Large intestine (tissue), 3 donors: ENCODE results near the gene COX6B2. TPM values are rescaled to one million over a fixed set of nuclear protein-coding genes. Genes with fewer than 3 reads are reported as not detected.
A peak's percentile ranks its signal among the peaks of the same experiment; 100 is the strongest.

Experiments
- DNase-seq, 2 donors: peaks; one replicate each; pipeline versions ENCODE4 v3.0.0 to v3.0.0-alpha.2; 2013
- H3K27ac ChIP-seq: one replicate; pipeline ENCODE4 v1.5.1; 2013; ENCODE audit warnings: low read length
- H3K27me3 ChIP-seq: 2 replicates; pipeline ENCODE4 v1.6.1; 2013; ENCODE audit warnings: low read length; ENCODE audit not compliant: control insufficient read depth, insufficient read depth
- H3K36me3 ChIP-seq: 2 replicates; pipeline ENCODE4 v1.6.1; 2013; ENCODE audit warnings: low read length; ENCODE audit not compliant: control insufficient read depth, insufficient read depth
- H3K4me1 ChIP-seq: one replicate; pipeline ENCODE4 v1.6.1; 2013; ENCODE audit warnings: low read length; ENCODE audit not compliant: control insufficient read depth, insufficient read depth
- H3K4me3 ChIP-seq: one replicate; pipeline ENCODE4 v1.5.1; 2013; ENCODE audit warnings: low read length
- H3K9me3 ChIP-seq: one replicate; pipeline ENCODE4 v1.6.1; 2013; ENCODE audit warnings: mild to moderate bottlenecking, low read depth, low read length, moderate library complexity; ENCODE audit not compliant: control insufficient read depth
- WGBS: methylation state at CpG from one replicate; pipeline ENCODE4 v1.1.5; 2013; ENCODE audit warnings: low lambda C conversion rate; ENCODE audit not compliant: insufficient coverage; 5-methylcytosine and 5-hydroxymethylcytosine counted together
- polyA plus RNA-seq: library from polyadenylated mRNA; unstranded; fragments of 120-200 nt; gene quantifications from one replicate; pipeline ENCODE4 v1.2.1, GENCODE V29; 2013

COX6B2 gene
- polyA plus RNA-seq, 1 donor = 1.3 TPM

DNA sequence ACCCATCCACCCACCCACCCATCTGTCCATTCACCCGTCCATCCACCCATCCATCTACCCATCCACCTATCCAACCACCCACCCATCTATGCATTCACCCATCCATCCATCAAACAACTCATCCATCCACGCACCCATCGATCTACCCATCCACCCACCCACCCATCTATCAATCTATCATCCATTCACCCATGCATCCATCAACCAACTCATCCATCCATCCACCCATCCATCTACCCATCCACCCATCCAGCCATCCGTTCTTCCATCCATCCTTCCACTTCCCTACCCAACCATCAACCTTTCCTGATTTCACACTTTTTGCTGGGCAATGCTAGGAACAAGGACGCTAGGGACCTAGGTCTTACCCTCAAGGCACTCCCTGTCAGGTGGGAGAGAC is 27.5 kb upstream of the COX6B2 start:
- peaks cover 8% of the 10 kb centered on the region for H3K27me3 ChIP-seq
- H3K4me1 ChIP-seq = peaks cover 15% of the 10 kb centered on the region
- H3K4me3 ChIP-seq = no peak overlapping the region
- H3K36me3 ChIP-seq = peaks cover 1% of the 10 kb centered on the region
- H3K9me3 ChIP-seq = no peaks in the 10 kb centered on the region
- H3K27ac ChIP-seq = no peak overlapping the region
- DNase-seq = no peak
- WGBS = 100% methylated on average over 2 of the region's 5 CpGs

DNA sequence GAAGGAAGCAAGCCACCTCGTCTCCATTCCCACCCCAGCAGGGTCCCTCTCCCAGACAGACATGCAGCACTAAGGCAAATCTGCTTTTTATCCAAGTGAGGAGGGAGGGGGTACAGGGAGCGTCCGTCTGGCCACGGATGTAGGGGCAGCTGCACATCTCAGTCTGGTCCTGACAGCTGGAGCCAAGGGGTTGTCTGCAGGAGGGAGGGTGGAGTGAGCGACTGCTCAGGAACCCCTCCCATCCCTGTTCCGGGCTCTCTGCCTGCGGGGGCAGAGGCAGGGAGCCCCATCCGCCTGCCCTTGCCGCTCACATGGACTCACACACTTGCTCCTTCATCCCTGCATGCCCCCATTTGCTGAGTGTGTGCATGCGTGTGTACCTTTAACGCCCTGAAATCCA is 24.7 kb upstream of the COX6B2 start:
- Histone ChIP-seq H3K9me3 (peaks cover 1% of the 10 kb centered on the region), H3K36me3 (no peaks in the 10 kb centered on the region), H3K4me3 (no peak overlapping the region), H3K4me1 (peaks cover 10% of the 10 kb centered on the region), H3K27ac (no peak overlapping the region), H3K27me3 (peaks cover 34% of the 10 kb centered on the region)
- WGBS = no CpG with 5 or more reads among the region's 11 CpGs
- no peak for DNase-seq

DNA sequence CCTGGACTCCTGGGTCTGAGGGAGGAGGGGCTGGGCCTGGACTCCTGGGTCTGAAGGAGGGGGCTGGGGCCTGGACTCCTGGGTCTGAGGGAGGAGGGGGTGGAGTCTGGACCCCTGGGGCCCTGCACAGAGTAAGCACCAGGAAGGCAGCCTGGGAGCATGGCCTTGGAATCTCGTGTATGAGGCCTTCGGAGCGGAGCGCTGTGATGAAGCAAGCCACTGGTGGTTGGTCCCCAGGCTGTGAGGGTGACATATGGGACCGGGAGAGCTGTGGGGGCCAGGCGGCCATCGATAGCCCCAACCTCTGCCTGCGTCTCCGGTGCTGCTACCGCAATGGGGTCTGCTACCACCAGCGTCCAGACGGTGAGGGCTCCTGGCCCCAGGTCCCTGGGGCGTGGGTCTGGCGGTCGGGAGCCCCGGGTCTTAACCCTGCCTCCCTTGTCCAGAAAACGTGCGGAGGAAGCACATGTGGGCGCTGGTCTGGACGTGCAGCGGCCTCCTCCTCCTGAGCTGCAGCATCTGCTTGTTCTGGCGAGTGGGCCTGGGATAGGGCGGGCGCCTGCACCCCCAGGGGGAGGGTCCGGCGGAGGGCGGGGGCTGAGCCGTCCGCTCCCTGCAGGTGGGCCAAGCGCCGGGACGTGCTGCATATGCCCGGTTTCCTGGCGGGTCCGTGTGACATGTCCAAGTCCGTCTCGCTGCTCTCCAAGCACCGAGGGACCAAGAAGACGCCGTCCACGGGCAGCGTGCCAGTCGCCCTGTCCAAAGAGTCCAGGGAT is 23.0 kb upstream of the COX6B2 start:
- no peak for DNase-seq
- Histone ChIP-seq H3K27me3 (peaks cover 50% of the 10 kb centered on the region), H3K36me3 (no peaks in the 10 kb centered on the region), H3K4me3 (no peak overlapping the region), H3K27ac (no peak overlapping the region), H3K4me1 (peaks cover 9% of the 10 kb centered on the region), H3K9me3 (peaks cover 4% of the 10 kb centered on the region)
- WGBS = no CpG with 5 or more reads among the region's 43 CpGs

DNA sequence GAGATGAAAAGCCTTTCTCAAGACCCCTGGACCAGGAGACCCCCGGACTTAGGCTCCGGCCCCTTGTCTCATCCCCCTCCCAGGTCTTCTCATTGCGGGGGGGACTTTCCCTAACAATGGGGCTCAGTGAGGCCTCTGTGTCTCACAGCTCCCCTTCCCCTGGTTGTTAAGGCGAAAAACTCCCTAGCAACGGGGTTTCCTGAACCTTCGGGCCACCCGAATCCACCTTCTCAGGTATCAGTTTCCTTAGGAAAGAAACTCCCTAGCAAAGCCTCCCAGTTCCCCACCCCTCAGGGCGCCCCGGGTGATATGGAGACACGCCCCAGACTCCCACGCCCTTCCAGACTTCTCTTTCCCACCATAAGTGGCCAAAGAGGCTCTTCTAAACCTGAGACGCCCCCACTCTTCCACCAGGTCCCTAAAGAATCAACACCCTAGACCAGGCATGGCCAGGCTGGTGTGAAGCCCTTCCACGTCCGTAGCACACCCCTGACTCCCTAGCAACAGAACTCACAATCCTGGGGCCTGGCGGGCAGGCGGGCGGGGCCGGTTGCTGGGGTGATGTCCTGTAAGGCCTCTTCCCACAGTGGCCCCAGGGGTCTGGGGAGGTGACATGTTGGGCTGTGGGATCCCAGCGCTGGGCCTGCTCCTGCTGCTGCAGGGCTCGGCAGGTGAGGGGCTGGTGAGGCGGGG is 21.9 kb upstream of the COX6B2 start, which contains the start of gene TMEM190:
Gene TMEM190, plus strand, starts transcription at position 586 of the 693 bp plus-strand sequence. Its CDS starts 28 bp downstream, at position 614.
- no CpG with 5 or more reads among the region's 21 CpGs for WGBS
- Histone ChIP-seq H3K27me3 (peaks cover 61% of the 10 kb centered on the region), H3K4me1 (peaks cover 9% of the 10 kb centered on the region), H3K27ac (no peak within 1 kb of the TSS), H3K36me3 (no peaks in the 10 kb centered on the region), H3K4me3 (no peak within 1 kb of the TSS), H3K9me3 (peaks cover 6% of the 10 kb centered on the region)
- no peak for DNase-seq

DNA sequence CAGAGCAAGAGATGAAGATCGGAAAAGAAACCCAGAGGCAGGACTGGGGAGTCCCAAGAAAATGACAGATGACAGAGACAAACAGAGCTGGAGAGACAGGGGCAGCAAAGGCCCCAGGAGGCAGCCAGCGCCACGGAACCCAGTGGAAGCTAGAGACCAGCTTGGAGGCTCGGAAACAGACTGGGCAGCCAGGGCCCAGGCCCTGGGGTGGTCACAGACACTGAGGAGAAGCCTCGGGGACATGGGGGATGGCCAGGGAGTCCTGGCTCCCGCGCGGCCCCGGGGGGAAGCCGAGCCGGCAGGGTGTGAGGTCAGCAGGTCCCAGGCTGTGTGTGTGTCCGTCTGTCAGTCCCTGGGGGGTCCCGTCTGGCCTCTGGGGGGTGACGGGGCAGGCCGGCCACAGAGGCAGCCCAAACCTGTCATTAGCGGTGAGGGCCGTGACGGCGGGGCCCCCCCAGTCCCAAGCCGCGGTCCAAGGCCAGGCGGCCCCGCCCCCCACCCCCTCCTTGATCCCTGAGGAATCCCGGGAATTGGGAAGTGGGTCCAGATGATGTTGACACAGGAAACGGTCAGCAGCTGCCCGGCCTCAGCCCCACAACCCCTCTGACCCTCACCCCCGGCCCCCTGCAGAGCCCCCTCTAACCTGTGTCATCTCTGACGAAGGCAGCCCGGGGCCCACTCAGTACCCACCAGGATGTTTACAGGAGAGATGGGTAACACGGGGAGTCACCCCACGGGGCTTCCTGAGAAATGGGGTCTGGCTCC is 19.7 kb upstream of the COX6B2 start:
- DNase-seq = no peak
- Histone ChIP-seq H3K36me3 (no peaks in the 10 kb centered on the region), H3K27ac (no peak overlapping the region), H3K4me1 (peaks cover 16% of the 10 kb centered on the region), H3K9me3 (peaks cover 6% of the 10 kb centered on the region), H3K27me3 (peaks cover 81% of the 10 kb centered on the region), H3K4me3 (no peak overlapping the region)
- WGBS = 0% methylated on average over 1 of the region's 31 CpGs

DNA sequence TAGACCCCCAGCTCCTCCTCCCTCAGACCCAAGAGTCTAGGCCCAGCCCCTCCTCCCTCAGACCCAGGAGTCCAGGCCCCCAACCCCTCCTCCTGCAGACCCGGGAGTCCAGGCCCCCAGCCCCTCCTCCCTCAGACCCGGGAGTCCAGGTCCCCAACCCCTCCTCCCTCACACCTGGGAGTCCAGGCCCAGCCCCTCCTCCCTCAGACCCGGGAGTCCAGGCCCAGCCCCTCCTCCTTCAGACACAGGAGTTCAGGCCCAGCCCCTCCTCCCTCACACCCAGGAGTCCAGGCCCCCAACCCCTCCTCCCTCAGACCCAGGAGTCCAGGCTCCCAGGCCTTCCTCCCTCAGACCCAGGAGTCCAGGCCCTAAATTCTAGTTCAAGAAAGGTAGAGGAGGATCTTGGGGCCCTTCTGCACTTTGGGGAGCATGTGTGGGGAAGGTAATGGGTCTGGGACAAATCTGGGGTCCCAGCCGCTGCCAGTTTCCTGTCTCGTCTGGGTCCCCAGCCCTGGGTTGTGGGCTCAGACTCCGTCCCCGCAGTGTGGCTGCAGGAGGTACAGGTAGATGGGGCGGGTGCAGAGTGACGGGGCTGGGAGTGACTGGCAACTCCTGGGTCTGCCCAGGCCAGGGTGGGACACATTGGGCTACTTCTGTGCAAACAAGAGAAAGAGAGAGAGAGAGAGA is 18.9 kb upstream of the COX6B2 start:
- no peak for DNase-seq
- Histone ChIP-seq H3K36me3 (no peaks in the 10 kb centered on the region), H3K27me3 (peaks cover 88% of the 10 kb centered on the region), H3K4me3 (no peak overlapping the region), H3K27ac (no peak overlapping the region), H3K9me3 (peaks cover 6% of the 10 kb centered on the region), H3K4me1 (peaks cover 16% of the 10 kb centered on the region)
- WGBS = no CpG with 5 or more reads among the region's 9 CpGs

DNA sequence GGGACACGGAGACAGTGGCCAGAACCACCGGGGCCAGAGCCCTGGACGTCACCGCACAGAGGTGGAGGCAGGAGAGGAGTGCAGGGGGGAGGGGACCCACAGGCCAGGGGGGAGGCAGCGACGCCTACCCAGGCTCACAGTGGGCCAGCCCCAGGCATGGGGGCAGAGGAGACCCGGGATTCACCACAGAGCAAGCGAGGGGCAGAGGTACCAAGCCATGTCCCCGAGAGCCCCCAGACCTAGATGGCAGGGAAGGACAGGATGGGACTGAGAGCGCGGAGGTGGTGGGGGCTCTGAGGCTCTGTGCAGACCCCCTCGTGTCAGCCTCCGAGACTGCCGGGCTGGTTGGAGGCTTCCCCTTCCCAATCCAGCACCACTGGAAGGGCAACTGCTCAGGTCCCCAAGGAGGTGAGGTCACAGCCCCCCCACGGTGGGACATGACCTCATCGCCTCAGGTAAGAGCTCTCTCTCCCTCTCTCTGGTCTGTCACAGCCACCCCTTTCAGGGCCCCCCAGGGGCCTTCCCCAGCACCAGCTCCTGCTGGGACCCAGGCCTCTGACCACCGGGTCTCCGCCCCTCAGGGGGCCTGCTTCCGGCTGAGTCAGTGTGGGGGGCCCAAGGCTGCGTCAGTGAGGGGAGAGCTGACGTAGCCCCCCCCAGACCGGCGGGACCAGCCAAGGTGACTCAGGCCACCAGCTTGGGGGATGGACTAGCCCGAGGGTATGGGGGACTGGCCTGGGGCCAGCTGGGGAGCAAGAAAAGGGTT is 18.0 kb upstream of the COX6B2 start:
- no peak for DNase-seq
- Histone ChIP-seq H3K9me3 (peaks cover 6% of the 10 kb centered on the region), H3K36me3 (no peaks in the 10 kb centered on the region), H3K27ac (no peak overlapping the region), H3K4me3 (no peak overlapping the region), H3K4me1 (peaks cover 16% of the 10 kb centered on the region), H3K27me3 (peaks cover 91% of the 10 kb centered on the region)
- WGBS = no CpG with 5 or more reads among the region's 24 CpGs

DNA sequence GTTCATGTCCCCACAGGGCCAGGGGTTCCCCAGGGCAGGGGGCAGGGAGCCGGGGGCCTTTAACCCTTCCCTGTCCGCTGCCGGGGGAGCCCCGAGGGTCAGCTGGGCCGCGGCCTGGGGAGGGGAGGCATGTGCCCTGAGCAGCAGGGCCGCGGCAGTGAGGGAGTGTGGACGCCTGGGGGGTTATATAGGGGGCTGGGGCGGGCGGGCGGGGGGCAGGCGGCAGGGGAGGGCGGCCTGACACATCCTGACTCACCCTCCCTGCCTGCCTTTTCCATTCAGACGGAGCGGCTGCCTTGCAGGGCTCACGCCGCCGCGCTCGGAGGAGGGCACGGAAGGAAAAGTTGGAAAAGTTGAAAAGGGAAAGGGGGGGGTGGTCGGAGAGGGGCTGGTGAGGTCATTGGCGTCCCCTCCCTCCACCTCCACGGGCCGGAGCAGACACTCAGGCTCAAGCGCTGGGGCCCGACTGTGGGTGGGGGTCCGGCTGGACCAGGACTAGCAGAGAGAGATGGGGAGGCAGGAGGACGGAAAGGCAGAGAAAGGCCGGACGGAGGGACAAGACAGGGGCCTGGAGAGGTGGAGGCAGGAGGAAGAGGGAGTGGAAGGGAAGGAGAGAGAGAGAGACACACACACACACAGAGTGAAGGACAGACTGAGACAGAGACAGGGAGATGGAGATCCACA is 15.9 kb upstream of the COX6B2 start, which contains the start of gene IL11:
Gene IL11, minus strand, starts transcription at position 159 of the 684 bp plus-strand sequence. Its CDS starts 153 bp downstream, at position 6.
- DNase-seq = no peak
- H3K27ac ChIP-seq = no peak within 1 kb of the TSS
- peaks cover 6% of the 10 kb centered on the region for H3K9me3 ChIP-seq
- no CpG with 5 or more reads among the region's 32 CpGs for WGBS
- H3K27me3 ChIP-seq = peaks cover 83% of the 10 kb centered on the region
- H3K4me3 ChIP-seq = peak within 1 kb of the TSS; percentile 13
- H3K4me1 ChIP-seq = peaks cover 12% of the 10 kb centered on the region
- no peaks in the 10 kb centered on the region for H3K36me3 ChIP-seq

DNA sequence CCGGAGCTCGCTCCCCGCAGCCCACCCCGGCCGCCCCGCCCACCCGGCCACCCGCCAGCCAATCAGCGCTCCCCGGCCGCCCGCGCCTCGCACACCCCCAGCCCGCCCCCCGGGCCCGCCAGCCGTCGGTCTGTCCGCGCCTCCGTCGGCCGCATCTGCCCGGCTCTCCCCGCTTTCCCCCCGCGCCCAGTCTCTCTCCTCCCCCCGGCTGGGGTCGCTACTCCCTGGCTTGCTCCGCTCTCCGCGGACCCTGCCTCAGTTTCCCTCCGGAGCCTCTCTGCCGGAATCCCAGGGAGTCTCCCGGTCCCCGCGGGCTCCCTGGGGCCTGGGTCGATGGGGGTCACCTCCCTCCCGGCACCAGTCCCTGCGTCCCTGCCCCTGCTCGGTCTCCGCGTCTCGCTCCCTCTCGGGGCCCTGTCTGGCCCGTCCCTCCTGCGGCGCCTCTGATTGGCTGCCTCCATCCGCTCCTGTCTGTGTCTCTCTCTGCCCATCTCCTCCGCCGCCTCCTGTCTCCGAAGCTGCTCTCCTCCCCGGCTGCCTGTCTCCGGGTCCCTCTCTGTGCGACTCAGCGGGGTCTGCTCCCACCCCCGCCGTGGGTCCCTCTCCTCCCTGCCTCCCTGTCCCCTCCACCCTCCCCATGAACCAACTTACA is 15.3 kb upstream of the COX6B2 start:
- peaks cover 12% of the 10 kb centered on the region for H3K4me1 ChIP-seq
- no peaks in the 10 kb centered on the region for H3K36me3 ChIP-seq
- no CpG with 5 or more reads among the region's 59 CpGs for WGBS
- H3K4me3 ChIP-seq = peak overlapping the region; percentile 13
- H3K27ac ChIP-seq = no peak overlapping the region
- peaks cover 78% of the 10 kb centered on the region for H3K27me3 ChIP-seq
- peaks cover 6% of the 10 kb centered on the region for H3K9me3 ChIP-seq
- no peak for DNase-seq
